GM06990 (cell line): ENCODE results near the gene ADAP1.

Experiments used
- DNase-seq: peaks from one replicate; pipeline ENCODE4 v3.0.0-alpha.2; 2011; ENCODE audit not compliant: insufficient read length; ENCODE audit errors: extremely low read depth
- H3K27me3 ChIP-seq: replicated peaks from 2 replicates; pipeline ENCODE4 v1.6.0; 2011; ENCODE audit warnings: low read length; ENCODE audit not compliant: control insufficient read depth, insufficient read depth
- H3K36me3 ChIP-seq: 2 replicates; pipeline ENCODE4 v1.5.1; 2011; ENCODE audit warnings: low read length; ENCODE audit not compliant: control insufficient read depth, insufficient read depth
- H3K4me3 ChIP-seq: replicated peaks from 2 replicates; pipeline ENCODE4 v1.5.1; 2011; ENCODE audit warnings: low read depth, mild to moderate bottlenecking, control low read depth, low read length
- CTCF ChIP-seq: IDR thresholded peaks from 2 replicates; pipeline ENCODE4 v1.5.1; 2011; ENCODE audit warnings: low read length, control low read depth, mild to moderate bottlenecking, inconsistent platforms; ENCODE audit not compliant: insufficient read depth, poor library complexity, severe bottlenecking

ADAP1 gene

GRCh38 chr7:991729-992656 is 37.5 kb upstream of the ADAP1 start:
- H3K27me3 ChIP-seq, result no peaks in the 10 kb centered on the region
- no peak for TF ChIP-seq CTCF
- H3K4me3 ChIP-seq, result no peak overlapping the region
- peaks cover 8% of the 10 kb centered on the region for H3K36me3 ChIP-seq
- DNase-seq, result no peak

DNA sequence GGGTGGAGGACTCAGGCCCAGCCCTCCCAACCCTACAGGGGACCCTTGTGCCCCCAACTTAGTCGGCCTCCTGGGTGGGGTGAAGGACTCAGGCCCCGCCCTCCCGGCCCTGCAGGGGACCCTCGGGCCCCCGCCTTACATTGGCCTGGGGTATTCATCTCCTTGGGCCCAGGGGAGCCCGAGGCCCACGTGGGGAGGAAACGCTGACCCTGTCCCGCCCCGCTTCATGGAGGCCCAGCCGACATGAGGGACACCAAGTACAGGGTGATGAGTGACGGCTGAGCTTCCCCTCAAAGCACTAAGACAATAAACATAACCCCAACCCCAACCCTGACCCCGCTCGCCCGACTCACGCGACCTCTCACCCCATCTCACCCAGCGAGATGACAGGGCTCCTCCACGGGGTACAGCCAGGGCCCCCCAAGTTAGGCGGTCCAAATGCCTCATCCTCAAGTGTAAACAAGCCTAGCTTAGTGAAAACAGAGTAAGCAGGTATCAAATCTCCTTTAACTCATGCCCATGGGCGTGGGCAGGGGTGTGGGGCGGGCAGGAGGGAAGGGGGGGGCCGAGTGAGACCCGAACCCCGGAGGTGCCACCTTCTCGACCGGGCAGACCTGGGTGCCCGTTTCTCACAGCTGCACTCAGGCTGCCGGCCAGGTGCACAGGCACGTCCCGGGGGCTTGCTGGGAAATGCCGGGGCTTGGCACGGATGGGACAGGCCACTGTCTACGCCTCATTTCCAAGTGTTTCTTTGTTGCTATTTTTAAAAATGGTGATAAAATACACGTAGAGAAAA is 36.7 kb upstream of the ADAP1 start:
- DNase-seq, result no peak
- Histone ChIP-seq H3K4me3 (no peak overlapping the region), H3K27me3 (no peaks in the 10 kb centered on the region), H3K36me3 (peaks cover 3% of the 10 kb centered on the region)
- TF ChIP-seq CTCF, result no peak

DNA sequence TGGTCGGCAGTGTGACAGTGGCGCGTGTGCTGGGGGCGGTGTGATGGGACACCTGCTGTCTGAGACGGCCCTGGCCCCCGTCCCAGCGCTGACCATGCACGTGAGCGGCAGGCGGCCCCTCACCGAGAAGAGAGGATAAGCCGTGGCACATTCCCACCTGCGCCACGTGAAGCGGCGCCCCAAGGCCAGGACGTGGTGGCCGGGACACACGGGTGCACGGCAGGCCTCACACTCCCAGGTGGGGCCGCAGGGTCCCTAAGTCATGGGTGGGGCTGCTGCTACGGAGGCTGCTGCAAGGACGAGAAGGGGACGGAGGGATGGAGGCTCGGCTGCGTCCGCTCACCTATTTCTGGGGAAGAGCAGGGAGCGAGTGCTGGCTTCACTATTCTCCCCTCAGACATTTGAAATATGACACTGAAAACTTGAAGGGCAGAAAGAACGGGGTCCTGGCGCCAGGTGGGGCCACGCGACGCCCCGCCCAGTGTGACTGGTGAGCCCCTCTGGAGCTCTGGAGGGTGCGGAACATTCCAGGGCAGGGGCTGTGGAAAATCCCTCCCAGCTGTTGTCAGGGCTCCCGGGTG is 36.0 kb upstream of the ADAP1 start:
- TF ChIP-seq CTCF, result no peak
- H3K36me3 ChIP-seq, result no peaks in the 10 kb centered on the region
- no peak for DNase-seq

GRCh38 chr7:988963-989529 is 34.6 kb upstream of the ADAP1 start:
- no peaks in the 10 kb centered on the region for H3K36me3 ChIP-seq
- no peak for DNase-seq
- H3K4me3 ChIP-seq, result no peak overlapping the region
- no peaks in the 10 kb centered on the region; the same call in 1 of the 2 replicates for H3K27me3 ChIP-seq
- TF ChIP-seq CTCF, result no peak

More for the DNA sequence above, 36.0 kb upstream of the ADAP1 start:
- Histone ChIP-seq H3K4me3 (no peak overlapping the region), H3K27me3 (no peaks in the 10 kb centered on the region)

- TF ChIP-seq CTCF, result no peak
- H3K27me3 ChIP-seq, result no peaks in the 10 kb centered on the region; the same call in 1 of the 2 replicates
These were observed 34.0 kb upstream of the ADAP1 start for GRCh38 chr7:988426-988911.

More at GRCh38 chr7:988426-988911, 34.0 kb upstream of the ADAP1 start:
- DNase-seq, result no peak
- Histone ChIP-seq H3K36me3 (no peaks in the 10 kb centered on the region), H3K4me3 (no peak overlapping the region)
